Stimulated activated CD8-positive, alpha-beta memory T cell treated with anti-CD3 and anti-CD28 coated beads, Interleukin-4, amount 100 ng/mL, for 4 hours (primary cell): Measurements from ENCODE around the gene COL5A2.

Experiments used
- DNase-seq, 2 donors: peaks; one replicate each; pipeline ENCODE4 v3.0.0-alpha.2; 2020; ENCODE audit warnings: low read depth in 2 of 2, low spot score in 1 of 2

The COL5A2 gene

DNA sequence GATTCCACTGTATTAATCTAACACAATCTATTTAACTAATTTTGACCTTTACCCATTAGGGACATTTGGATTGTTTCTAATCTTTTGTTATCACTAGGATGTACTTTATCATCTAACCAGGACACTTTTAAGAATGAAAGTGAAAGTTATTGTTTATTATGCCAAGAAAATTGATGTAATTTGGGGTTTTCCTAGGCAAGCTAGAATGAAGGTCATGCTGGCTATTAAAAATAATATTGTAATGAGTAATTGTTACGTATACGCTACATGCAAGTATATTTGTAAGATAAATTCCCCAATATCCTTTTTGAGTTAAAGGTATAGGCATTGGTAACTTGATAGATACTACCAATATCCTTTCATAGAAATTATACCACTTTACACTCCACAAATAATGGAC is 74.6 kb downstream of the COL5A2 start:
- no peak for DNase-seq

DNA sequence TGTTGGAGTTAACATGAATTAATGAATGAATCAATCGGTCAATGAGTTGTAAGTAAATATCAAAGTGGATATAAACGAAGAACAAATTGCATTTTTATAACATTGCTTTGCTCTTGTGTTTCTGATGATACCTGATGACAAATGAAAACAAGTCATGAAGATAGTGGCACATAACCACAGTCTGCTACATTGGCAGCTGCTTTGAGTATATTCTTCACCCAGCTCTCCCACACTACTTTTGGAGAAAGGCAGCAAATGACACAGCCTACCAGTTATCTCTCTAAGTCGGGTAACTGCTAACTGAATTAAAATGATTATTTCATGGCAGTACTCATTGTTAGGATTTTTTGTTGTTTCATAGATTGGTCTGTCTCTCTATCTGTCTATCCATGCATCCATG is 76.8 kb downstream of the COL5A2 start:
- no peak for DNase-seq

DNA sequence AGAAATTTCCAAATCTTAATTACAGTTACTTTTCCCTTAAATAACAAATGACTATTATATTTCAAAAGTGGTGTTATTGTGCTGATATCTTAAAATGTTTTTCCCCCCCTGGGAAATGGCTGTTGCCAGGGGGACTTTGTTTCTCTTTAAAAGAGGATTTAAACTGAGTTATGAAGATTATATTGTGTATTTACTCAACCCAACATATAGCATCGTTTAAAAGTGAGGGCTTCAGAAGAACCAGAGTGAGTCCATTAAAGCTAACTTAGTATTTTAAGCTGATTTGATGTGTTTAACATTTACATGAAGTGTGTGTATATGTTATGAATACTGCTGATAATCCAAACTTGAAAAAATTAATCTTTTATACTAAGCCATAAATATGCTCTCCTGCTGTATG is 81.6 kb downstream of the COL5A2 start:
- DNase-seq: no peak

DNA sequence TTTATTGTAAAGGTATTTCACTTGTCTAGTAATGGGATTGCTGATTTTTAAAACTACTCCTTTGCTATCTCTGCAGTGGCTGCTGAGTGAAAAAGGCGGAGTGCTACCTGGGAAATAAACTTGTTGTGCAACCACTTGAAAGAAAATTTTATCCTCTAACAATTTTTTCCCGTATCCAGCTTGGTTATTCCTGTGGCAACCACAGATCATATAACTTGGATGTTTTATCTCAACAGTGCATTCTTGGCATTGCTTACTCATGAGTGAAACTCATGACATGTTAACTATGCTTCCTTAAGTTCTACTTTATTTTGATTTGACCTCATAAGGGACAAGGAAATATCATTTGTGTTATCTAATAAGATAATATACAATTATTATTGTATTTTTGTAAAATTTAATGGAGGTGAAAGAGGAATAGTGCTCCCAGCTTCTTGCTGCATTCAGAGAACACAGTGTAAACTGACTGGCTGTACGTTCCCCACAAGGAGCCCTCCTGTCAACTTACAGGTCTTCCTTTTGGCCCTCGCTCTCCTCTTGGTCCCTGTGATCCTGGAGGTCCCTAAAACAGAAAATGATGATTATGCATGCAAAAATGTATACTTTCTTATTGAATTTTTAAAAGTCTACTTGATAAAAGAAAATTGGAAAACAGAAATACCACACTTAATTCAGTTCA is 82.7 kb downstream of the COL5A2 start:
- DNase-seq: no peak

DNA sequence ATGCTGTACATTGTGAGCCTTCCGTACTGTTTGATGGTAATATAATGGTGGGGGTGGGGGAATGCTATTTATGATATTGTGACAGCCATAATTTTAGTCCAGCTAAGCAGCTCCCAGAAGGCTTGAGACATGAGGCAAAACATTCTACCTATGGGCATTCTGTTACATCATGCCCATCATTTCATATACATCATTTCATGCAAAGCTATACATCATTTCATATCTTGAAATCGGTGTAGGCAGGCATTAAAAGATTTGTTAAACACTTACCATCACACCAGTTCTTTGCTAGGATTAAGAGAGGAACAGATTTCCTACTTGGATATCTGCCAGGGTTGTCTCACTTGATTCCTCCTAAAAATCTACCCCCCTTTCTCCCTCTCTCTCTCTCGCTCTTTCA is 84.5 kb downstream of the COL5A2 start:
- DNase-seq: no peak

DNA sequence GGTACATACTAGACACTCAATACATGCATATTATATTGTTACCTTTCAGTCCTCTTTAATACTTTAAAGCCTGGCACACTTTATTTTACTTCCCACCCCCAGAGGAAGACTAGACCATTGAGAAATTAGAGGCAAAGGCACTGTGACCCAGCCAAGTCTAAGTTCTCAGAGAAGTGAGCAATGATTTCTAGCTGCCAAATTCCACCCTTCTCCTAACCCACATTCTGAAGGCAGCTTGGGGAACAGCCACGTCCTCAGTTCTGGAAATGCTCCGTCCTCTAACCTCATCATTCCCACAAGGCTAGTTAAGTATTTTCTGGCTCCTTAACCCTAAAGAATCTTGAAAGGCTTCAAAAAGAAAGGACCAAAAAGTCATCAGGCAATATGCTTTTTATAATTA is 86.6 kb downstream of the COL5A2 start:
- no peak for DNase-seq

DNA sequence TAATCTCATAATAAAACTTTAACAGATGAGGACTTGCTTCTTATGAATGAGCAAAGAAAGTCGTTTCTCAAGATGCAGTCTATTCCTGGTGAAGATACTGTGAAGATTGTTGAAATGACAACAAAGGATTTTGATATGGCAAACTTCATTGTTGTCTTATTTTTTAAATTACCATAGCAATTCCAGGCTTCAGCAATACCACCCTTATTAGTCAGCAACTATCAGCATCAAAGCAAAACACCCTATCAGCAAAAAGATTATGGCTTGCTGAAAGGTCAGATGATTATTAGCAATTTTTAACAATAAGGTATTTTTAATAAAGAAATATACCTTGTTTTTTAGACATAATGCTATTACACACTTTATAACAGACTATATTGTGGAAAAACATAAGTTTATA is 88.3 kb downstream of the COL5A2 start:
- no peak for DNase-seq

DNA sequence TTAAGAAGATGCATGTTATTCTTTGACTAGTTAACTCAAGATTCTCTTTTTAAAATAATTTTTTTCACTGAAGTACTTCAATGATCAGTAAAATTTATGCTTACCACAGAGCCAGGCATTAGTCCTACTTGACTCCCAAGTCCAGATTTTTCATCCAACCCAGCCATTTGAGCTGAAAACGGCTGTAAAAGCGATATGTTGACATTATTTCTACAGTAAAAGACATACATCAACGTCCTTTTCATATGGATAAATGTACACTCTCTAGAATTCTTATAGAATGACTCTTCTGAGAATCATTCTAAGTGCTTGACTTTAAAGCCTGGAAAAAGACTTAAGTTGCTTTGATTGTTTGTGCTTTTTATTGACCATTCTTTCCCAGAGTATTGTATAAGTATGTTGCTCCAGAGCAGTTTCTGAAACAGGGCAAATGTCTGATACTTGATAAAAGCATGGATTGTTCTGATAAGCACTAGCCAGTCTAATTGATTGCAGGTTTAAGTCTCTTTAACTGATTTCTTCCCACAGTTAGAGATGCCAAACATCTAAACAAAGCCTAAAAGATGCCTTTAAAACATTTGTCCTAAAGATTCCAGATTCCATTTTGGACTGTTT is 90.9 kb downstream of the COL5A2 start:
- DNase-seq: no peak

DNA sequence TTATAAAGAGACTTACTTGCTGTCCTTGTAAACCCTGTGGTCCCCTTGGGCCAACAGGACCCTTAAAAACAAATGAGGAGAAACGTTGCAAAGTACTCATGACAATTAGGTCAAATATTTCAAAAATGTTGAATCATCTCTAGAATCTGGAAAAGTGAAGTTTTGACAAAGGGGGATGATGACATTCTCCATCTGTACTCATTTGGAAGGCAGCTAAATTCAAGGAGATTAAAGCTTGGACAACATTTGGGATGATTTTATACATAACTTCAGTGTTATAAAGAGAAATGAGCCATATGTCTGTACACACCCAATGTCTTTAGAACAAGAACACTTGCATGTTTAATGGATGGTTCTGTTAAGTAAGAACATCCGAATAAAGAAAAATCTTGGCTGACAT is 92.9 kb downstream of the COL5A2 start:
- no peak for DNase-seq

DNA sequence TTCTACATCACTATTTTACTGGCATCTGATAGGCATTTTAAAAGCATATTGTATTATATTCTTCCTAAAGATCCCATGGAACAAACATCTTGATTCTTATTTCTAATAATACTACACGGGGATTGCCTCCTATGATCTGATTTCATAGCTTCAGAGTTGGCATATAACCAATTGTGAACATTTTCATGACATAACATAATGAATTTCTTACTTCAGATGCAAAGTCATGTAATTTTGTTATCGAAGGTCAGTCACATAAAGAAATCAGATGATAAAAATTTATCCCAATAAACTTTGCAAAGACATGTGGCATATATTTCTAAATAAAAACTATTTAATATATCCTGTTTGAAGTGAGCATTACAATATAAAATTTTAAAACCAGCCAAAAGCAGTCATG is 93.3 kb downstream of the COL5A2 start:
- no peak for DNase-seq

DNA sequence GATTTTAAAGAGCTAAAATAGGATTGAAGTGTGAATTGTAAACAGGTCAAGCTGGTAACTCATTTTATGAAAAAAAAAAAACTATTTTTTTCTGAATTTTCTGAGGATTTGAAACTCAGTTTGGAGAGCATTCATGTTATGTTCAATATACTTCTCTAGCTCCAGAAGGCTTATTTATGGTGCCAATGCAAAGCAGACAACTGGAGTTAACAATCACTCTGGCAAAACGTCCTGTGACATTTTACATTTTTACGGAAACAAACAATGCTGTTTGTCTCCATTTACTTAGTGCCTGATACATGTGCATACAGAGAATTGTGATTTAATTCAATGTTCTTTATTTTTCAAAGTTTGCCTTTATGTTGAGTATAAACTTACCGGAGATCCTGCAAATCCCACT is 96.0 kb downstream of the COL5A2 start:
- DNase-seq: no peak

DNA sequence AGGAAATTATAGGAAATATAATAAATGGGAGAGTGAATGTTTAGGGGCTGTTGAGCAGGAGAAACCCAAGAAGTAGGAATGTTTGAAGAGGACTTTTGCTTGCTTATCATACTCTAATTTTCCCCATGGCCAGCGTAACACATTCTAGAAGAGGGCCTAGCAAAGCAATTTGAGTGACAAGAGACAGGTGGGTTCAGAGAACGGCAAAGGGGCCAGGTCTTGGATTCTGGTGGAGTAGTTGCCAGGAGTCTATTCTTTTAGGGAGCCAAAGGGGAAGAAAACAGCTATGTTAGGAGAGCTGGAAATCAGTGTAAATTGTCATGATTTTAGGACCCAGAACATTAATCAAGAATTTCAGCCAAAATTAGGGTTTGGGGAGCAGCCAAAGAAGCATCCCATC is 96.5 kb downstream of the COL5A2 start:
- no peak for DNase-seq

DNA sequence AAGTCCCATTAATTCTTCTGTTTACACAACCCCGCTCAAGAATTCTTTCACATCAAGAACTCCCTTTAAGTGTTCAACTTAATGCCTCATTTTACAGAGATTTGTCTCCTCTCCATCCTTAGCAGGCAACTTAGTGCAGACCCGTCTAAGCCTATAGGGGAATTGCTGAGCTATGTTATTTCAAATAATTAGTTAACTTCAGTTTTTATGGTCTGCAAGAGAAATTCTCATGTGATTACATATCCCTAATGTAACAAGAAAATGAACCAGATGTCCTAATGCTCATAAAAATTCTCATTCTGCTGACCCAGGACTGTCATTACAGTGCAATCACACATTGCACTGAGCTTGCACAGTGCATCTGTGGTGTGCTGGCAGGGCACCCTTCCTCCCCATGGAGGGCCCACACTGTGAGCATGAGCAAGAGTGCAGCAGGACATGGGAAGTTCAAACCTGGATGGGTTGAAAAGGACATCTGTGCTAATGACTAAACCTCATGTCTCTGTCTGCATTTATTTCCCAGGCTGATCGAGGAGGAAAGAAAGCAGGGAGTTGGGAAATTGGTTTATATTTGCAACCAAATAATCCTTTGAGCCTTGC is 97.1 kb downstream of the COL5A2 start:
- no peak for DNase-seq

DNA sequence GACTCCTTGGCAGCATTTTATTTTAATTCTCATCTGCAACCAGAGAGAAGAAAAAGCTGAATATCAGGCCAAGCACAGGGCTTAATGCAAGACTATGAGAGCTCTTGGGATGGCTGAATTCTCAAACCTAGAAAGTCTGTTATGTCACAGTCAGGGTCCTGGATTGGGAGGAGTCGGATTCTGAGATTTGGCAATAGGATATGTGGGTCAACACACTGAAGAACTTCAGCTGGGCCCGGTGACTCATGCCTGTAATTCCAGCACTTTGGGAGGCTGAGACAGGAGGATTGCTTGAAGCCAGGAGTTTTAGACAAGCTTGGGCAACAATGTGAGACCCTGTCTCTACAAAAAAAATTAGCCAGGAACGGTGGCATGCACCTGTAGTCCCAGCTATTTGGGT is 103.0 kb downstream of the COL5A2 start:
- DNase-seq: no peak

DNA sequence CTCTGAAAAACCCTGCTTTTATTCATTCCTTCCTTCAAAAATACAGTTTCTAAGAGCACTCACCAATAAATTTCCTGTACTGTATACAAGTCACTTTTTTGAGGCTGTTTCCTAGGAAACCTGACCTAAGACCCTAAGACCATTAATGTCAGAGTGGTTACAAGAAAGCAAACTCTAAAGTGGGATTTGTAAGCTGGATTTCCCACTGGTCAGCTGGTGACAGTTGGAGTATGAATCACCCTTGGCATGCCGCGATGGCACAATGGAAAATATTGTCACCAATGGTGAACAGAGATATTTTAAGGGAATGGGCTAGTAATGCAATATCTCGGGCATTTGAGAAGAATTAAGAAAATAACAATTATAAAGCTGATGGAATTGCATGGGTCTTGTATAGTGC is 103.4 kb downstream of the COL5A2 start:
- no peak for DNase-seq

DNA sequence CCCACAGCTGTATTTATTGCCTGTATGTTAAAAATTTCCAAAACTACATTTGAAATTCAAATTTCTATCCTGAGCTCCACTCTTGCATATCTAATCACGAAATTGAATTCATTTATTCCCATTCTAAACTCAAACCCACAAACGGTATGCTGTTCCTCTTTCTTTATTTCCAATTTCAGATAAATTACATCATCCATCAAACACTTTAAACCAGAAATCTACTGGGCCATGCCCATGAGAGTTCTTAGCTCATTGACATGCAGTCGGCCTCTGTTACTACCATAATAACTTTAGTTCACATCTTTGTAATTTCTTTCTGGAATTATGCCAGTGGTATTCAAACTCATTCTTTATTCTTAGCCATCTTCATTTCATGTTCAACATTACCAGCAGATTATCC is 105.1 kb downstream of the COL5A2 start:
- no peak for DNase-seq

DNA sequence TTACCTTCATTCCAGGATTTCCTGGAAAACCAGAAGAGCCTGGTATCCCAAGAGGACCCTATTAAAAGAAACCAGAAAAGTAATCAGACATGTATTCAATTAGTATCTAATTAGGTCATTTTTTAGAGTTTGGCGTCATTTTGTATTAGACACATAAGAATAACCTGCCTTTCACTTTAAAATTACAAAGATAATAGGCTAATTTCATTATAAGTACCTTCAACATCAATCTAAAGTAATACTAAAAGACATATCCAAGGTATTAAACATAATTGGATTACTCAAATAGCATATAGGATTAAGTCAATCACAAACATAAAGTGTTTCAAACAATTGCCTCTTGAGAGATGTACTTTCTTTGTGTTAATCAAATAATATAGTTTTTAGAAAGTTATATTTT is 107.5 kb downstream of the COL5A2 start:
- DNase-seq: no peak

DNA sequence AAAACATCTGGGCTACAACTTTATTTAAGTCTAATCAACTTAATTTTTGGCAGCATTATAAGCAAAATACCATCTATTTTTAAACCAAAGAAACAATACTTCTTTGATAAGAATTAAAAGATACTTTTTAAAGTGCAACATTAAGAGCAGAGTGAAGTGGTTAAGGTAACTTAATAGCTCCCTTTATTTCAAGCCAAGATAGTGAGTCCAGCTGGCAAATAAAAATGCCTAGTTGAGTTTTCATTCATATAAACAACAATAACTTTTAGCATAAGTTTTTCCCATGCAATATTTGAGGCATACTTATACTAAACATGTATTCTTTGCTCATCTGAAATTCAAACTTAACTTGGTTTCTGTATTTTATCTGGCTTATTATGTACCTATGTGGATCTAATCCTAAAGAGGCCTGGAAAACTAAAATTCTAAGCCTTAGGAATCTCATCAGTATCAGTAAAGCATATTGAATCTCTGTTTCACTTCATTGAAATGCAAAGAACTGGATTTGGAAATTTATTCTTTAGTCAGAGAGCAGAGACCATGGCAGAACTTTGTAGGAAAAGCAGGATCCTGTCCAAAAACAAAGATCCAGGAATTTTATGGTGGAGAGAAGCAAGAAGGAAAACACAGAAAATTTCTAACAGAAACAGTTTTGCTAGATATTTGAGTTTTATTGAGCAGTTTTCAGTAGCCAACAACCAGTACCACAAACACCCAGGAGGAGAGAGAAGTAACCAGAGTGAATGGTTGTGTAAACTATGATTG is 109.5 kb downstream of the COL5A2 start:
- DNase-seq: no peak

DNA sequence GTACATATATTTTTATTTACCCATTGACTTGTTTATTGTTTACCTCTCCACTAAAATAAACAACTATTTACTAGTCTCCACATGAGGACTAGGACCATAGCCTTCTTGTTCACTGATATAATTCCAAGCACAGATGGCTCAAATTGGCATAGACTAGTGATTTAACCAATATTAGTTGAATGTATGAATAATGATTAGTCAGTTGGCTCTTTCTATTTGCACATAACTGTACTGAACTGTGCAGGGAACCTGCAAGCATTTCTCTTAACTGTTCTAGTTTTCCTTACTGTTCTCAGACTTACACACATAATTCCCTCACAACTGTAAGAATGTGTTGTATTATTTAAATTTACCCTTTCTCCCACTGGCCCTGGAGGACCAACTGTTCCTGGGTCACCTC is 113.5 kb downstream of the COL5A2 start:
- DNase-seq: no peak

DNA sequence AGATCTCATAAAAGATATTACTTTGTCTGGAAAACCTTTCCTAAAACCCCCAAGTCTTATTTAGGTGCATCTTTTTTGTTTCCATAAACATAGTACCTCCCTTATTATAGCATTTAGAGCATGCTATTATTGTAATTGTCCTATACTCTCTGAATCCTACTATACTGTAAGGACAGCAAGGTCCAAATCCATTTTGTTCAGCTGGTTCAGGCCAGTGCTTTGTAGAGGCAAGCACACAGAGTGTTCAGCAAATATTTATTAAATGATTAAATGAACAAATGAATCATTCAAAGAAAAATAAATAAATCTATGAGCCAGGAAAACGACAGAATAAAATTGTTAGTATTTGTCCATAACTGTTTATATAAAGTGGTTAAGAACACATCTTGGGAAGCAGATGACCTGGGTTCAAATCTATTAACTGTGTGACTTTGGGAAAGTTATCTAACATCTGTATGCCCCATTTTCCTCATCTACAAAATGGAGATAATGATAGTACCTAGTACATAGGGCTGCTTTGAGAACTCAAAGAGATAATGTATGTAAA is 119.4 kb downstream of the COL5A2 start:
- no peak for DNase-seq

DNA sequence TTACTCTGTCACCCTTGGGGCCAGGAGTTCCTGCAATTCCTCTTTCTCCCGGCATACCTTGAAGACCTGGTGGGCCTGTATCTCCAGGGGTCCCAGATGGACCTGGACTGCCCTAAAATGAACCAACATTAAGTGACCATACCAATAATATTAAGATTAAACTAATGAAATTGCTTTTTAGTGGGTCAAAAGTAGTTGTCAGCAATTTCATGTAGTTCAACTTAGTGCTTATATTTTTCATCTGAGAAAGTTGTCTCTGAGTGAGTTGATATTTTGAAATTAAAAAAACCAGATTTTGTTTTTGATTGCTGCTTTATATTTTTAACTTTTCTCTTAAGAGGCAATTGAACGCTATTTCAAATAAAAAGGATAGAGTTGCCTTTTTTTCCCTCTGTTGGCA is 122.2 kb downstream of the COL5A2 start:
- no peak for DNase-seq
